Activated naive CD8-positive, alpha-beta T cell treated with anti-CD3 and anti-CD28 coated beads, Interleukin-2, amount 10 ng/mL, durations not matched to agents 7 days and 5 days (primary cell): ENCODE measurements around the gene PLIN4. TPM values are rescaled to one million over a fixed set of nuclear protein-coding genes. Genes with fewer than 3 reads are reported as not detected.
A peak's percentile ranks its signal among the peaks of the same experiment; 100 is the strongest.

ENCODE experiments used
- ATAC-seq: fragments of 150-1000 bp; cut with Tn5 transposase; one replicate; pipeline ENCODE4 v1.10.0; 2021; ENCODE audit warnings: low read depth, moderate library complexity
- POLR2A ChIA-PET: fragments of 350-600 bp; sonication (Branson Sonifier 250); formaldehyde crosslinking; loops from one replicate; lab custom pipeline; 2021; ENCODE audit warnings: antibody characterized with exemption; lab: Charles Lee
- DNase-seq: peaks from one replicate; pipeline ENCODE4 v3.0.0; 2021
- H3K27ac Mint-ChIP-seq: one replicate; pipeline ENCODE4 v1.8.0; 2022; ENCODE audit warnings: mild to moderate bottlenecking, mixed read lengths
- H3K27me3 Mint-ChIP-seq: one replicate; pipeline ENCODE4 v1.8.0; 2022; ENCODE audit warnings: mild to moderate bottlenecking, moderate library complexity, mixed read lengths
- H3K36me3 Mint-ChIP-seq: one replicate; pipeline ENCODE4 v1.8.0; 2021; ENCODE audit warnings: mild to moderate bottlenecking, mixed read lengths
- H3K4me1 Mint-ChIP-seq: one replicate; pipeline ENCODE4 v1.8.0; 2021; ENCODE audit warnings: mixed read lengths
- H3K4me3 Mint-ChIP-seq: one replicate; pipeline ENCODE4 v1.8.0; 2022; ENCODE audit warnings: mild to moderate bottlenecking, moderate library complexity, mixed read lengths
- H3K9me3 Mint-ChIP-seq: one replicate; pipeline ENCODE4 v1.8.0; 2021; ENCODE audit warnings: mixed read lengths
- total RNA-seq, 2 experiments: library from RNA; stranded (reverse); gene quantifications; one replicate each; pipeline ENCODE4 v1.2.3, GENCODE V29; 2021

The PLIN4 gene
- total RNA-seq, 2 experiments from 2014 or later = 0.06 to 0.11 TPM

DNA sequence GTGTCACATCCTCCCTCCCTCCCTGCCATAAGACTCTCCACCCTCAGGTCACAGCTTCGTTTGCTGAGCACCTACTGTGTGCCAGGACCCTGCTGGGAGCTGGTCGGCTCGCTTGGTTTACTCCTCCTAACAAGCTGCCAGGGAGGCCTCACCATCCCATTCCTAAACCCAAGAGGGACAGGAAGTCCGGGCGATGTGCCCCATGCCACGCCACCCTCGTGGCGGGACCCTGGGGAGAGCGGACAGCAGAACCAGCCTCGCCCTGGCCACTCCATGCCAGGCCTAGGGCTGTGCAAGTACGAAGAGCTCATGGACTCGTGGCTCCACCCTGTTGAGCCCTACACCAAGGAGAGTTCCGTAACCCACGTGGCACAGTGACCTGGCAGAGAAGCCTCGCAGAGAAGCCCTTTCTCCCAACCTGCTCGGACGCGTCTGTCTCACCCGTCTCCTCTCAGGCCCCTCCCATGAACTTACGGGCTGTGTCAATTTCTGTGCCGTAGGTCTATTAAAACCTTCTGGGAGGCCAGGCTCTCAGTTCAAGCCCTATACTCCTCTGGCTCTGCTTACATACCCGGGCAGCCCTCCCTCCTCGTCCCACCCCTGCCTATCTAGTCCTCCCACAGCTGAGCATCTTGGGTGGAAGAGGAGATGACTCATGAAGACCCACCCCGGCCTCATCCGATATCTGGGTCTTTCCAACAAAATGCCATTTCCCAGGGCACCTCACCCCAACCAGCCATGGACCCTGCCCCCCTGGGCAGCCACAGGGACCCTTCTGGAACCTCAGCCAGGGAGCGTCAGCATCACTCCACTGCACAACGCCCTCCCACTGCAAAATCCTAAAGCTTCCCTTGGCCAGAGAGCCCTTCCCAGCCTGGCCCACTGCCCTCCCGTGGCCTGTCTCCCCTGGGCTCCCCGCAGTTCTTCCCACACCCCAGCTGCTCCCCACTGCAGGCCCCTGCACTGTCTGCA, 63.3 kb downstream of the PLIN4 start:
- Mint-ChIP-seq H3K36me3 (peaks cover 1% of the 10 kb centered on the region), H3K4me3 (no peak overlapping the region), H3K27ac (peak overlapping the region; percentile 21), H3K9me3 (no peaks in the 10 kb centered on the region), H3K4me1 (peaks cover 15% of the 10 kb centered on the region), H3K27me3 (no peaks in the 10 kb centered on the region)
- DNase-seq = no peak
- POLR2A ChIA-PET = interaction anchor here (1.9 to 3.4 kb wide), 2 partner anchors 16 to 53 kb away, joined by 5 to 33 read pairs; partner anchors contain the start of genes CHAF1A and HDGFL2
- ATAC-seq = no peak

GRCh38 chr19:4453232-4454179, 64.8 kb downstream of the PLIN4 start:
- Mint-ChIP-seq H3K4me3 (no peak overlapping the region), H3K27me3 (no peaks in the 10 kb centered on the region), H3K9me3 (no peaks in the 10 kb centered on the region), H3K36me3 (peaks cover 4% of the 10 kb centered on the region), H3K27ac (no peak overlapping the region), H3K4me1 (peaks cover 15% of the 10 kb centered on the region)
- ATAC-seq = no peak
- no peak for DNase-seq
- POLR2A ChIA-PET = interaction anchor here (1.9 kb wide), 1 partner anchor 51 kb away, joined by 5 read pairs; the partner anchor contains the start of gene CHAF1A

GRCh38 chr19:4452230-4452990, 65.9 kb downstream of the PLIN4 start:
- H3K9me3 Mint-ChIP-seq = no peaks in the 10 kb centered on the region
- H3K36me3 Mint-ChIP-seq = peaks cover 3% of the 10 kb centered on the region
- no peaks in the 10 kb centered on the region for H3K27me3 Mint-ChIP-seq
- H3K27ac Mint-ChIP-seq = no peak overlapping the region
- DNase-seq (no peak), ATAC-seq (no peak)
- POLR2A ChIA-PET = interaction anchor here (0.6 to 0.7 kb wide), 3 partner anchors 19 to 200 kb away, joined by 3 to 4 read pairs (median 3); no protein-coding TSS in a partner anchor
- H3K4me3 Mint-ChIP-seq = no peak overlapping the region
- H3K4me1 Mint-ChIP-seq = peaks cover 12% of the 10 kb centered on the region

Other genes with a start within 250 kb of the PLIN4 start
- not detected for gene SHD, start 239.2 kb downstream of the PLIN4 start, total RNA-seq
- 10 to 100 TPM; 49.3 to 50.5 TPM for gene TMIGD2, start 216.1 kb downstream of the PLIN4 start, total RNA-seq
- 10 to 100 TPM; 20.8 to 21.8 TPM for gene FSD1, start 213.9 kb downstream of the PLIN4 start, total RNA-seq
- gene STAP2, start 179.7 kb downstream of the PLIN4 start, total RNA-seq = 1 to 10 TPM; 8.4 to 8.8 TPM
- gene MPND, start 174.9 kb downstream of the PLIN4 start, total RNA-seq = 10 to 100 TPM; 23.7 to 26.2 TPM
- 10 to 100 TPM; 54.6 to 56.8 TPM for gene SH3GL1, start 117.9 kb downstream of the PLIN4 start, total RNA-seq
- gene CHAF1A, start 115.8 kb downstream of the PLIN4 start, total RNA-seq = 10 to 100 TPM; 77.0 to 79.1 TPM
- 10 to 100 TPM; 50.0 to 56.7 TPM for gene UBXN6, start 60.7 kb downstream of the PLIN4 start, total RNA-seq
- gene HDGFL2, start 46.2 kb downstream of the PLIN4 start, total RNA-seq = 10 to 100 TPM; 56.5 to 58.0 TPM
- 1 to 10 TPM in 1 of 2 experiments, under 1 TPM in 1; 0.37 to 1.1 TPM for gene PLIN5, start 16.7 kb upstream of the PLIN4 start, total RNA-seq
- gene LRG1, start 21.6 kb upstream of the PLIN4 start, total RNA-seq = not detected
- gene SEMA6B, start 41.2 kb upstream of the PLIN4 start, total RNA-seq = 1 to 10 TPM in 1 of 2 experiments, under 1 TPM in 1; 1.00 to 1.3 TPM
- gene TNFAIP8L1, start 121.0 kb upstream of the PLIN4 start, total RNA-seq = 10 to 100 TPM; 18.9 to 19.5 TPM
- gene MYDGF, start 151.9 kb upstream of the PLIN4 start, total RNA-seq = 10 to 100 TPM; 33.3 to 34.8 TPM
- 10 to 100 TPM; 91.7 TPM for gene DPP9, start 205.4 kb upstream of the PLIN4 start, total RNA-seq